Brain microvascular endothelial cell (primary cell): Measurements from ENCODE around the gene RPL37A.

Experiments used
- DNase-seq: peaks from one replicate; pipeline ENCODE4 v3.0.0-alpha.2; 2020
- H3K27ac ChIP-seq: fragments of 250-450 bp; sonication (Bioruptor Pico); 2 replicates; pipeline ENCODE4 v1.5.1; 2020; ENCODE audit warnings: mild to moderate bottlenecking, moderate library complexity
- H3K27me3 ChIP-seq: fragments of 250-450 bp; sonication (Bioruptor Pico); replicated peaks from 2 replicates; pipeline ENCODE4 v1.5.1; 2020; ENCODE audit warnings: mild to moderate bottlenecking
- H3K36me3 ChIP-seq: fragments of 250-450 bp; sonication (Bioruptor Pico); replicated peaks from 2 replicates; pipeline ENCODE4 v1.5.1; 2020; ENCODE audit warnings: mild to moderate bottlenecking
- H3K4me3 ChIP-seq: 2 replicates; pipeline ENCODE4 v1.5.1; 2011; ENCODE audit warnings: low read depth, mild to moderate bottlenecking, control low read depth, low read length, moderate library complexity
- CTCF ChIP-seq: IDR thresholded peaks from 2 replicates; pipeline ENCODE4 v1.5.1; 2011; ENCODE audit warnings: low read depth, mild to moderate bottlenecking, moderate library complexity, low read length, control low read depth, inconsistent platforms; ENCODE audit errors: missing control alignments
- in situ Hi-C: cut with HindIII; loops from 2 replicates; pipeline ENCODE4 v1.10.0; 2017; ENCODE audit warnings: low sequenced_read_pairs, low pct_ligation_motif_present

Gene RPL37A

DNA sequence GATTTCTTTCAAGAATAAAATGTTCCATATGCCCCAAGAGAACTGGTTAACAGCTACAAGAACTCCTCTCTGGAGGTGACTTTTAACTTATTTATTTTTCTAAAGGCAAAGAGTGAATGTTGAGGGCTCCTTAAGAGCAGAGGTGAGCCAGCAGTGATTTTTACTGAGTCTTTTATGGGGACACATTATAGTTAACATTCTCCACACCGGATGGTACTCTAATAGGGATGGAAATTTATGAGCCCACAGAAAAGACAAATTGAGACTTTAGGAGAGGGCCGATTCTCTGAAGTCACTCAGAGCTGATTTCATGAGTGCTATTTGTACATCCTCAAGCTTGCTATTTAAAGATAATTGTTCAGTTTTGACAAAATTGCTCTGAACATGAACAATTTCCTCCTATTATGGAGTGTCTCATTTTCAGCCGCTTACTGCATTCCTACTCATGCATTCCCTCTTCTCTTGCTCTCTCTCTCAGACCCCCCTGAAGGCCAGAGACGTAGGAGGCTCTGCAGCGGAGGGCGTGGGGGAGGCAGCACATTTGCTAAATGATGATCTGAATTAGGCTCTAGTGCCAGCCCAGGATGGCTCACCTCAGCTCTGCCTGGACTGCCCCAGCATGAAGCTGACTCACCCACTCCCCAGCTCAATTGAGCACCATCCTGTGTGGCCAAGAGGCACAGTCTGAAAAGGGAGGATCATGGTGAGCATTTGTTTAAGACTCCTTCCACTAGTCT lies 5.9 kb upstream of the RPL37A start:
- Histone ChIP-seq H3K27me3 (no peaks in the 10 kb centered on the region), H3K4me3 (no peak overlapping the region), H3K27ac (no peak overlapping the region), H3K36me3 (no peaks in the 10 kb centered on the region)
- no peak for TF ChIP-seq CTCF
- DNase-seq = peak; percentile 52
- in situ Hi-C loops = no loop called here

DNA sequence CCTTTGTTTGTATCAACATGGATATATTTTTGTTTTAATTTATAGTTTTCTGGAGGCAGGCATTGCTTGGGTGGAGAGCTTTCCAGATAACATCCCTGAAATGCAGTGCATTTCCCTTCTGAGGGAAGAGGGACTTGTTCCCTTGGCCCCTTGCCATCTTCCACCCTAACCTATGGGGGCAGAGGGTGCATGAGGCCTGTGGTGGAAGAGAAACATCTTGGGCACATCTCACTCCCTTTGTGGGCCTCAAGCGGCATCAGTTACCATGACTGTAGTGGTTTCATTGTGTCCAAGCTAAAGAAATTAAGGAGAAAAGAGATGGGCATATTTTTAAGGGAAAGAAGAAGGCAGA lies 5.3 kb upstream of the RPL37A start:
- H3K27ac ChIP-seq = no peak overlapping the region
- H3K27me3 ChIP-seq = no peaks in the 10 kb centered on the region
- no peaks in the 10 kb centered on the region for H3K36me3 ChIP-seq
- H3K4me3 ChIP-seq = no peak overlapping the region
- TF ChIP-seq CTCF = no peak
- no peak for DNase-seq
- in situ Hi-C loops = no loop called here

DNA sequence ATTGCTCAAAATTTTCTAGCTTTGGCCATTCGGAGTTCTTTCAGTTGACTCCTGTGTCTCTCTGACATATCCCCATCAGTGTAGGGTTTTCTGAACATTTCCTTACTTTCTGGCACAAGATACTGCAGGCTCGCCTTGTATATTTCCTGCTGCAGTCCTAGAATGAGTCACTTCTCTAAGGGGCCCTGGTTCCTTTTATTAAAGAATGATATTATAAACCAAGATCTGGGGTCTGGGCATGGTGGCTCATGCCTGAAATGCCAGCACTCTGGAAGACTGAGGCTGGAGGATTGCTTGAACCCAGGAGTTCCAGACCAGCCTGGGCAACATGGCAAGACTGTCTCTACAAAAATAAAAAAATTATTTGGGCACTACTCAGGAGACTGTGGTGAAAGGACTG lies 3.0 kb upstream of the RPL37A start:
- no peak for TF ChIP-seq CTCF
- Histone ChIP-seq H3K36me3 (peaks cover 13% of the 10 kb centered on the region), H3K4me3 (no peak overlapping the region), H3K27me3 (no peaks in the 10 kb centered on the region), H3K27ac (no peak overlapping the region)
- in situ Hi-C loops = no loop called here
- no peak for DNase-seq

DNA sequence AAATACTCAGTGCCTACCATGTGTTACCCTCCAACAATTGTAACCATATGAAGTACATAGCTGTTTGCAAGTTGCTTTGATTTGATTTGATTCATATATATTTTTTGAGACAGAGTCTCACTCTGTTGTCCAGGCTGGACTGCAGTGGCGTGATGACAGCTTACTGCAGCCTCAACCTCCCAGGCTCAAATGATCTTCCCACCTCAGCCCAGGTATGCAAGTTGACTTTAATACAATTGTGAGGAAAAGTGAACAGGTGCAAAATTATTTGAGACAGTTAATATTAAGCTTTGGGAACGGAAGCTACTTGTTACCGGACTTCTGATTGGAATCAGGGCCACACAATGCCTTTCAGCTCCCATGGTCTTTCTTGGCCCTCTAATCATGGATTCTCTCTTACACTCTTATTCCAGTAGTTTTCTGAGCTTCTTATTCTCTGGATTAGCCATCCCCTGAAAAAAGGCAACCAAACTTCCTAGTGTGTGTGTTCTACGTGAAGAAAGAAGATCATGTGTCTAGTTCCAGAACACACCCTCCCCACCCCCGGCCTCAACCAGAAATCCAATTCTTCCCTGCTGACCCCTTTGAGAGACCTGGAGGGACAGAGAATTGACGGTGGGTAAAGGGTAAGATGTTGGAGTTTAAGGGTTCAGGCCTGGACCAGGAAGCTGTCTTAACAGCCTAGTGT lies 1.1 kb upstream of the RPL37A start:
- in situ Hi-C loops = no loop called here
- peak overlapping the region; percentile 93 for H3K4me3 ChIP-seq
- DNase-seq = no peak
- H3K27ac ChIP-seq = peak overlapping the region; percentile 77
- no peaks in the 10 kb centered on the region for H3K27me3 ChIP-seq
- TF ChIP-seq CTCF = no peak
- H3K36me3 ChIP-seq = peaks cover 32% of the 10 kb centered on the region

DNA sequence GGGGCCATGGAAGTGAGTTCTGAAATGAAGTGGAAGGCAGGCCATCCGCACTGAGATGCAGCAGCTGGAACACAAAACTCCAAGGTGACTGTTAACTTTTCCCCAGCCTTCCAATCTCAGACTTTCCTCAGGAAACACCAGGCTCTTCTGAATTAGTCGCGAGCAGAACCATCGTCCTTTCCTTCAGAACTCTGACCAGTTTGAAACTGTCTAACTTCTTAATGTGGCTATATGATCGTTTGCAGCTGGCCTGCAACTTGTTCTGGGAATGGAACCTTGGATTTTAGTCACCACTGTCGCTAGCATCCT lies 620 bp upstream of the RPL37A start:
- H3K27ac ChIP-seq = peak overlapping the region; percentile 77
- H3K36me3 ChIP-seq = peaks cover 37% of the 10 kb centered on the region
- DNase-seq = no peak
- peak overlapping the region; percentile 93 for H3K4me3 ChIP-seq
- in situ Hi-C loops = no loop called here
- no peaks in the 10 kb centered on the region for H3K27me3 ChIP-seq
- no peak for TF ChIP-seq CTCF

DNA sequence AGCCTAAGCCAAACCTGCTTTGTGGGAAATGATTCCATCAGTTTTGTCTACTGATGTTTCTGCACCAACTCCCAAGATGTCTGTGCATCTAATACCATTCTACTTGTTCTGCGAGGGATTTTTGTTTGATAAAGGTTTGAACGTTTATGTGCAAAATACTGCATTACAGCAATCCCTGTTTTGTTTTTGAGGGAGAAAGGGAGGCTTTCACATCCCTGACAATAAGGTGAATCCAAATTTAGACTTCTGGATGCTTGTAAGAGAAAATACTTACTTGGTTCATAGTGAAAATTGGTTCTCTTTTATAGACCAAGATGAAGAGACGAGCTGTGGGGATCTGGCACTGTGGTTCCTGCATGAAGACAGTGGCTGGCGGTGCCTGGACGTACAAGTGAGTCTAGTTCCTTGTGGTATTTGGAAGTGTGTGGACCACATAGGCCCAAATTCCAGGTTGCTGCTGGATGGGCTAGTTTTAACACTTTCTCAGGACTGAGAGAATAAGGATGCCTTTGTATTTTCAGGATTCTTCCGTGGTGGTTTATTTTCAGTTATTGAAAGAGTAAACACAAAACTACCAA lies 1.1 kb downstream of the RPL37A start:
- in situ Hi-C loops = no loop called here

More for the DNA sequence above, 1.1 kb downstream of the RPL37A start:
- no peaks in the 10 kb centered on the region for H3K27me3 ChIP-seq
- H3K27ac ChIP-seq = peak overlapping the region; percentile 77
- H3K4me3 ChIP-seq = peak overlapping the region; percentile 93
- TF ChIP-seq CTCF = no peak
- DNase-seq = peak; percentile 31
- peaks cover 54% of the 10 kb centered on the region for H3K36me3 ChIP-seq
